HG02870 (cell line): Measurements from ENCODE around the gene PCDHGB5.

Experiments used
- ATAC-seq: cut with Tn5 transposase; IDR thresholded peaks from one replicate; pipeline ENCODE4 v1.9.1; 2021; ENCODE audit warnings: mild to moderate bottlenecking, moderate library complexity; ENCODE audit not compliant: unreplicated experiment

PCDHGB5 gene

GRCh38 chr5:141397756-141398551 lies at the start of gene PCDHGB5:
Gene PCDHGB5 (plus strand): TSS chr5:141397947. CDS start chr5:141398128, 181 bp downstream.
- ATAC-seq, result peak; percentile 84

GRCh38 chr5:141349917-141350619 lies 47.7 kb upstream of the PCDHGB5 start, which contains the start of gene PCDHGB1:
Gene PCDHGB1 (plus strand): TSS chr5:141350099. CDS start chr5:141350261, 162 bp downstream.
- ATAC-seq, result no peak

GRCh38 chr5:141351591-141351990 lies 46.2 kb upstream of the PCDHGB5 start:
- no peak for ATAC-seq

GRCh38 chr5:141354900-141355469 lies 42.8 kb upstream of the PCDHGB5 start, which contains the start of gene PCDHGA4:
Gene PCDHGA4 (plus strand): TSS chr5:141355021. CDS start chr5:141355108, 87 bp downstream.
- ATAC-seq, result no peak

GRCh38 chr5:141355641-141356040 lies 42.1 kb upstream of the PCDHGB5 start:
- ATAC-seq, result no peak

- no peak for ATAC-seq
Observed at GRCh38 chr5:141356133-141356532, 41.6 kb upstream of the PCDHGB5 start.

- no peak for ATAC-seq
Observed at GRCh38 chr5:141356950-141357349, 40.8 kb upstream of the PCDHGB5 start.

GRCh38 chr5:141359790-141360426 lies 37.8 kb upstream of the PCDHGB5 start, which contains the start of gene PCDHGB2:
Gene PCDHGB2 (plus strand): TSS chr5:141359994. CDS start chr5:141360136, 142 bp downstream.
- ATAC-seq, result peak; percentile 70

GRCh38 chr5:141360685-141361084 lies 37.1 kb upstream of the PCDHGB5 start:
- no peak for ATAC-seq

- no peak for ATAC-seq
Observed at GRCh38 chr5:141362719-141363118, 35.0 kb upstream of the PCDHGB5 start.

GRCh38 chr5:141363952-141364660 lies 33.6 kb upstream of the PCDHGB5 start, which contains the start of gene PCDHGA5:
Gene PCDHGA5 (plus strand): TSS chr5:141364162. CDS start chr5:141364331, 169 bp downstream.
- ATAC-seq, result no peak

- no peak for ATAC-seq
Observed at GRCh38 chr5:141366016-141366896, 31.5 kb upstream of the PCDHGB5 start.

- ATAC-seq, result peak; percentile 100
Observed at GRCh38 chr5:141369994-141370848, 27.5 kb upstream of the PCDHGB5 start, which contains the start of gene PCDHGB3. Gene PCDHGB3 (plus strand): TSS chr5:141370242. CDS start chr5:141370395, 153 bp downstream.

- no peak for ATAC-seq
Observed at GRCh38 chr5:141371572-141372475, 25.9 kb upstream of the PCDHGB5 start.

- ATAC-seq, result no peak
Observed at GRCh38 chr5:141373673-141374317, 24.0 kb upstream of the PCDHGB5 start, which contains the start of gene PCDHGA6. Gene PCDHGA6 (plus strand): TSS chr5:141373891. CDS start chr5:141374084, 193 bp downstream.

GRCh38 chr5:141374627-141375026 lies 23.1 kb upstream of the PCDHGB5 start:
- no peak for ATAC-seq
